HTR-8/SVneo (cell line): Measurements from ENCODE around the gene UBE2L3.
A peak's percentile ranks its signal among the peaks of the same experiment; 100 is the strongest.
"Not testable (repeated sequence)": the region's sequence is repeated elsewhere in the genome, so short reads cannot be mapped to it uniquely, and the experiment has no call there.

ENCODE experiments used
- DNase-seq: peaks from one replicate; pipeline ENCODE4 v3.0.0; 2011; ENCODE audit warnings: low spot score, mixed read lengths; ENCODE audit not compliant: insufficient read length
- FAIRE-seq: peaks from 2 replicates; lab custom pipeline; 2011; peaks lifted over from hg19 to GRCh38; lab: Jason Lieb, UNC

Gene UBE2L3

DNA sequence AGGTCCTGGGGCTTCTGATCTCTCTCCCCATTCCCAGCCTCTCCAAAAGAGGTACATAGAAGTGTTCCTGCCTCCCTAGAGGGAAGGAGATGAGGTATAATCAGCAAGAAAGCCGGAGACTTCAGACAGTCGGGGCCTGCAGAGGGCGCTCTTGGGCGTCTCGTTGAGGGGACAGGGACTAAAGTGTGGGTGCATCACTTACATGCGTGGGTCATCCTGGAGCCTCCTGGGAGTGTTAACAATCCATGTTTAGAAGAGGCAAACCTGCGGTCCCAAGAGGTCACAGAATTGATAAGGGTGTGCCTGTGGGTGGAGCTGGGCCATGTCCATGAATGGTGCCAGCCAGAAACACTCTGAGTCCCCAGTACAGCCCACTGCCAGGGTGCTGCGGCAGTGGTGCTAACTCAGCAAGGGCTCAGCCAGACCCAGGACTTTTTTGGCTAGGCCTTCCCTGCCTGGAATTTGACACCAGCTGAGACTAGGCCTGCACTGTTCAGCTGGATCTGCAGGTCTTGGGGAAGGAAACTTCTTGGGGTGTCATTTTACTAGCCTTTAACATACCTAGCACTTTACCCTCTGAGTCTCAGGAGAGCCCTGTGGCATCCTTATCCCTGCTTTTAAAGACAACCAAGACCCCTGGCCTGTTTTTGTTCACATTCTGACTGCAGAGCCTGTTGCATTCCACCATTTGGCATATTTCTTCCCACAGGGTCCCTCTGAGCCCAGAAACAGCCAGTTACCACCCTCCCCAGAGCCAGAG is 56.8 kb downstream of the UBE2L3 start:
- DNase-seq: no peak
- FAIRE-seq: no peak

DNA sequence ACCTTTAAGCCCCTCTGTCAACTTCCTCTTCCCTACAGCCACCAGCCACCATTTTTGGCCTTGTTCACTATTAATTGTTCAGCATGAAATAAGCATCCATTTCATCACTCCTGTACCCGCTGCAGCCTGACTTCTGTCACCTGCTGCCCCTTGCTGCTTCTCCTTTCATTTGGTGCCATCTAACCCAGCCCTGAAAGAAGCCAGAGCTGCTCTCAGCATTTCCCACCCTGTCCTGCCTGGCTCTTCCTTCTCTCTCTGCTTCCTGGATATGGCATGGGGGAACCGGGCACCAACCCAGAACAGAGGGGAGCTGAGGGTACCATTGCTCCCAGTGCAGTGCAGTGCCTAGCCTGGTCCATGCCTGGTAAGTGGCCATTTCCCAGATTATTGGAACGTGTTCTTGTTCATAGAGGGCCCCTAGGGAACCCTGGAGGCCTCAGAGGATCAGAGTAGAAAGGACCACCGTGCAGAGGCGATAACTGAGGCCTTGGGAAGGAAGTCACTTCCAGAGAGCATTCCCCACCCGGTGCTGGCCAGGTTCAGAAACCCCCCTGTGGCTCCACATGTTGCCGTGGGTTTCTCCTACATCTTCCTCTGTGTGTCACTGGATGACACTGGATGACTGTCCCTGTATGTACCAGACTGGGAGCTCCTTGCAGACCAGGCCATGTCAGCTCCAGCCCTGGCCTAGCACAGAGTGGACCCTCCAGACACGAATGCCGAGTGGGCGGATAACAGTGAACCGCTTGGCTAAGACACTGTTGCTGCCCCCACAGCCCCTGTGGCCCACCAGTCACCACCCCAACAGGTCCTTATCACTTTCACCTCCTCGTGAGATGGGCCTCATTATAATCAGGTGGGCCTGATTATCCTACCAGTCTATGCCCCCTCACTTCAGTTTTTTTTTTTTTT is 57.6 kb downstream of the UBE2L3 start:
- DNase-seq (no peak), FAIRE-seq (no peak)

DNA sequence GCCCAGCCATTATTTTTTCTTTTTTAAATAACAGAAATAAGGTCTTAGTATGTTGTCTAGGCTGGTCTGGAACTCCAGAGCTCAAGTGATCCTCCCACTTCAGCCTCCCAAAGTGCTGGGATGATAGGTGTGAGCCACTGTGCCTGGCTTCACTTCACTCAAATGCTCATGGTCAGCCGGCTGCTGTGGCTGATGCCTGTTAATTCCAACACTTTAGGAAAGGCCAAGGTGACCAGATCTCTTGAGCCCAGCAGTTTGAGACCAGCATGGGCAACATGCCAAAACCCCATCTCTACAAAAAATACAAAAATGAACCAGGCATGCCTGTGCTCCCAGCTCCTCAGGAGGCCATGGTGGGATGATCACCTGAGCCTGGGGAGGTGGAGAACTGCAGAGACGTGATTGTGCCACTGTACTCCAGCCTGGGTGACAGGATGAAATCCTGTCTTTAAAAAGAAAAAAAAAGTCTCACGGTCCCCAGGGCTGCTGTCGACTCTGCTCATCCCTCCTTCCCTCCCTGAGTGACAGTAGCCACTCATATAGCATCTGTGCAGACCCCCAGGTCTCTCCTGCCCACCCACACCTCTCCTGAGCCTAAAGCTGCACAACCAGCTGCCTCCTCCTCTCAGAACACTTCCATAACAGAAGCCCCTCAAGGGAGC is 58.7 kb downstream of the UBE2L3 start:
- FAIRE-seq (no peak), DNase-seq (no peak)

DNA sequence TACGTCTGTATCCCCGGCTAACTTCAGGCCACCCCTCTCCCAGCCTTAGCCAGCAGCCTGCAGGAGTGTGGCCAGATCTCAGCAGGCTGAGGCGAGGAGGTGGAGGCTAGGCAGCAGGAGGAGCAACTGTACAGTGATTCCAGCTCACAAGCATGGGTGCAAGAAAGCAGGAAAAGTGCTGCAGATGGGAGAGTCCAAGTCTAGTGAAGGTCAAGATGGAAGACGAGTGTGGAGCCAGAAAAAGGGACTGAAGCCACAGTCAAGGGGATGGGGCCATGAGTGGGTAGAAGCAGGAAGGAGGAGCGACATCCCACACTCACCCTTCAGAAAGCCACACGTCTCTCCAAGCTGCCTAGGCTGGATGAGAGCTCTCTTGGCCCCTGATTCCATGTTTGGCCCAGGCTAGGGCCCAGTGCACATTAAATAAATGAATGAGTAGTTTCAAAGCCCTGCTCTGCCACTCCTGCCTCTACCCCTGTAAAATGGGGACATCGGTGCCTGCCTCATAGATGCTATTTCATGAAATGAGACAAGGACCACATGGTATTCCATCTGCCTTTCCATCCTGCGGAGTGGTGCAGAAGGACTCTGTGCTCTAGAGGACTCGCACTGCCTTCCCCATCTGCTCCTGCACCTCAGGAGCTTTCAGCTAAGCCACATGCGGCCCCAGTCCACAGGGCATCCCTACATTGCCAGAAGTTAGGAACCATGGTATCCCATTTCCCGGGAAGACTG is 59.4 kb downstream of the UBE2L3 start:
- DNase-seq (no peak), FAIRE-seq (no peak)

DNA sequence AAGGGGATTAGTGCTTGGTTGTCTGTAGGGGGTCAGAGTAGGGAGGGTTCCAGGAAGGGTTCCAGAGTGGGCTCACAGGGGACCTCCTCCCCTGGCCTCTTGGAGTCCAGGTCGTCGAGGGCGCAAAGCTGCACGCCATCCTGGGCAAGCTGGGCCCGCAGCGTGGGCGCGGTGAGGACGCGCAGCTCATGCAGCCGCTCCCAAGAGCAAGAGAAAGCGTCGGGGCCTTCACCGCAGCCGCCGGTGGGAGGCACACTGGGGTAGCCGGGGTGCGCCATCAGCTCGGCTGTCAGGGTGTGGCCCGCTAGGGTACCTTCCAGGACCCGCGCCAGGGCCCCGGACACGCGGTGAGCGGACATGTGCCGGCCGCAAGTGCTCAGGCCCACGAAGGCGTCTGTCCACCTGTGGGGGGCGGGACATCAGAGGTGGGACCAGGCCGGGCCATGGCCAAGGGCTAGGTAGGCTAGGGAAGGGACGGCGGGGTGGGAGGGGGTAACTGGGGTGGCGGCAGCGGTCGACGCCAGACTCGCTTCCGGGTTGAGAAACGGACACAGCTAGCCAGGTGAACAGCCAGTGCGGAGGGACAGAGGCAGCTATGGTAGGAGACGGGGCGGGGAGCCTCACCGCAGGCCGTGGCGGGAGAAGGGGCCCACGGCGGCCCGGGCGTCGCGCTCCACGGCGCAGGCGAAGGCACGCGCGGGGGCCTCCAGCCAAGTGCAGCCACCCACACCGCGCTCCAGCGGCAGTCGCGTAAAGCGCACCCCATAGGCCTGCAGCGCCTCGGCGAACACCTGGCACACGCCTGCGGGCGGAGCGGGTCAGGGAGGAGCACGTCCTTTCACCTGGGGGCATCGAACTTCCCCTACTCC is 61.1 kb downstream of the UBE2L3 start:
- no peak for DNase-seq
- FAIRE-seq: no peak

DNA sequence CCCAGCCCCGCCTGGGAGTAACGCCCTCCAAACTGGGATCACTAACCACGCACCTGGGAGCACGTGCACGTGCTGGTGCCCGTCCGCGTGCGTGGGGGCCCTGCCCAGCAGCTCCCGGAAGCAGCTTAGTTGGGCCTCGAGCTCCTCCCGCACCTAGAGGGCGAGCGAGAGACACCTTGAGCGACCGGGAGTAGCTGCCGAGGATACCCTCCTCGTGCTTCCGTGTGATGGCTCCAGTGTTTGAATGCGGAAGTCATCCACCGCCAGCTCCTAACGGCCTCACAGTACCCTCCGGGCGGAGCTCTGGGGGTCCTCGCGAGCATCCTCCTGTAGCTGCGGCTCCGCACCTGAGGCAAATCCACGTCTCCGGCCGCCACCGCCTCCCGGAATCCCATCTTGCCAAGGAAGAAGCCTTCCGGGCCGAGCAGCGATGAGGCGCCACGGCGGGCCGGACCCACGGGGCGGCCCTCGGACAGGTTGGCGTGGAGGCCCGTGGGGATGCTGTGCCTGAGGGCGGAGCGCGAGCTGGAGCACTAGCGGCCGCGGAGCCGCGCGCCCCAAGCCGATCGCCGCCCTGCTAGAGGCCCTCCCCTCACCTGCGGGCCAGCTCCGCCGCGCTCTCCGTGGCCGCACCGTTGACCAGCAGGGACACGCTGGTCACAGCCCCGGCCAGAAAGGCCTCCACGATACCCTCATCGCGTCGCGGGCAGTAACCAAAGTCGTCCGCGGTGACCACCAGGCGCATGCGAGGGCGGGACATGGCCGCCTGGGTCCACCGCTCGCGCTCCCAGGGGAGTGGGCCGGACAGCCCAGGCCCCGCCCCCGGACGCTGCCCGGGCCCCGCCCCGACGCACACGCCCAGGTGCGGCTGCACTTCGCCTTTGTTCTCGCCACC is 62.0 kb downstream of the UBE2L3 start, which contains the start of gene YDJC:
Gene YDJC, minus strand, starts transcription at position 768 of the 895 bp plus-strand sequence. Its CDS starts 8 bp downstream, at position 760.
- DNase-seq (peak; percentile 81), FAIRE-seq (peak; percentile 77)

DNA sequence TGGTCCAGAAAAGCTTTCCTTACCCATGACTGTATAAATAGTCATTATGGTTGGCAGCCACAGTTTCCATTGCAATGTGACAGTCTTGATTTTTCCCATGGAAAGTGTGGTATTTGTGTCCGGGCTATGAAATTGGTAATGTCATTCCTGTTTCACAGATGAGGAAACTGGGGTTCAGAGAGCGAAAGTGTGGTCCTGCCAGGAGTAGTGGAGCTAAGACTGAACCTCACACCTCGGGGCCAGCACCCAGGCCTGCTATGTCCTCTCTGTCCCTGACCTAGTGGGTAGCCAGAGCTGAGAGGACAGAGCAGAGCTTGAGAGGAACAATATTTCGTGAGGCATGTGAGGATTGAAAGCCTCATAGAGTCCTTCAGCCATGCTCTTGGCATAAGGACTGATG is 63.5 kb downstream of the UBE2L3 start:
- DNase-seq: no peak
- FAIRE-seq: no peak

DNA sequence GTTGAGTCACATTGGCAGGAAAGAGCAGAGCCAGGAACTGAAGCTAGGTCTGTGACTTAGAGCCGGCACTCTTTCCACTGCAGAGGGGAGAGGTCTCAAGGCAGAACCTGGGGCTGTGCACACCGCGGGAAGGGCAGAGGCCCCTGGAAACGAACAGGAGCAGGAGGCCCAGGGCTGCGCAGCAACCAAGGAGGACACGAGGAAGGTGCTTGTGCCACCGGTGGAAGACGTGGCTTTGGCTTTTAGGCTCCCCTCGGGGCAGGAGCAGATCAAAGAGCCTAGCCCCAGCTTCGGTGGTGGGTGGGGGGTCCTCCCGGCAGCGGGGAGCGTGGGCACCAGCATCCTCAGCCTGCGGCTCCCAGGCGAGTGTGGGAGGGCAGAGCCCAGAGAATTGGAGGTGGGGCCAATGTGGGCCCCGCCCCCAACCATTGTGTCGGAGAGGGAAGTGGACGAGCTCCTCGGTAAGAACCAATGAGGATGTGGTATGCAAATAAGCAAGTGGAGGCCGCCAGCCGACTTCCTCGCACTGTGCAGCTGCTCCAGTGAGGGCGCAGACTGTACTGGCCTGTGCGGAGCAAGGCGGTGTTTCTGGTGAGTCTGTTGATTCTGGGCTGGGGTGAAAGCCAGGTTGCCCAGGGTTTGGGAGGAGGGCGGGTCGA is 64.9 kb downstream of the UBE2L3 start, which contains the start of gene CCDC116:
Gene CCDC116, plus strand, starts transcription at position 524 of the 659 bp plus-strand sequence. CDS start 422 bp downstream, outside the sequence.
- no peak for FAIRE-seq
- DNase-seq: no peak

DNA sequence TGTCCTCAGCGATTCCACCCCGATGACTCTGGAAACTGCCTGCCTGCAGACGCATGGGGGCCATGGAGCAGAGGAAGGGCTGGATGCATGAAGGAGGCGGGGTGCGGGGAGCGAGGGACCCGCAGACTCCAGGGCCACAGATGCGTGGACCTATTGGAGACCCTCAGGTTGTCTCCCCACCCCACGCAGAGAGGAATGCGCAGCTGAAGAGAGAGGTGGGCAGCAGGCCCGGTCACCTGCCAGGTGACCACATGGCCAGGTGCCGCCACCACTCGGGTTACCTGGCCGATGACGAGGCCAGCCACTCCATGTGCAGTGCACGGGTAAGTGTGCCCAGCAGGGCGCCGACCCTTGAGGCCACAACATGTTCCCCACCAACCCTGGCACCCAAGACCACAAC is 65.4 kb downstream of the UBE2L3 start:
- FAIRE-seq (no peak), DNase-seq (no peak)

DNA sequence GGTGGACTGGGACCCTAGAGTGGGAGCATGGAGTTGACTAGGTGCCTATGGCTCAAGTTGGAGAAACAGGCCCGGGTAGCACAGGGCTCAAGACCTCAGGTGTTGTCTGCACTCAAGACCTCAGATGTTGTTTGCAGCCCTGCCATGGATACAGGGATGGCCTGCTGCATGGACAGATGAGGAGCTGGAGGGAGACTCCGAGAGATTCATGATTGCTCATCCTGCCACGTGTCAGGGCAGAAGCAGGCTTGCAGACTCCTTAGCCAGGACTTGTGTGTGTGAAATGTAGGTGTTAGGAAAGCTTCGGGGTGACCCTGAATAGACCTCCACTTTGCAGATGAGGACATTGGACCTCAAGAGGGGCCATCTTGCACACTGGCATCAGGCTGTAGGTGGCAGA is 66.0 kb downstream of the UBE2L3 start:
- FAIRE-seq (no peak), DNase-seq (no peak)

DNA sequence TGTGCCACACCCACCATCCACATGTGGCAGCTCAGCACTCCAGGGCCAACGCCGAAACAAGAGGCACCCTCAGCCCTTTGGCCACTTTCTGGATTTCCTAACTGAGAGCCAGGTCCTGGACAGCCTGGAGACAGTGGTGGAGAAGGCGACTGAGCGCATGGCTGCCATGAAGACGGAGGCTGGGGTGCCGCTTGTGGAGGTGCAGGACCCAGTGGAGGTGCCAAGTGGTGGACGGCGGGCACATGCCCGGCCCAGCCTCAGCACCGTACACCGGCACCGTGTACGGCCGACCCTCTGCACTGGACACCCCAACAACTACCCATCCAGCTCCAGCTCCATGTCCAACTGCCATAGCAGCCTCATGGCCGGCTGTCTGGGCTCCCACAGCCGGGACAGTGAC is 66.6 kb downstream of the UBE2L3 start:
- DNase-seq (no peak), FAIRE-seq (no peak)

DNA sequence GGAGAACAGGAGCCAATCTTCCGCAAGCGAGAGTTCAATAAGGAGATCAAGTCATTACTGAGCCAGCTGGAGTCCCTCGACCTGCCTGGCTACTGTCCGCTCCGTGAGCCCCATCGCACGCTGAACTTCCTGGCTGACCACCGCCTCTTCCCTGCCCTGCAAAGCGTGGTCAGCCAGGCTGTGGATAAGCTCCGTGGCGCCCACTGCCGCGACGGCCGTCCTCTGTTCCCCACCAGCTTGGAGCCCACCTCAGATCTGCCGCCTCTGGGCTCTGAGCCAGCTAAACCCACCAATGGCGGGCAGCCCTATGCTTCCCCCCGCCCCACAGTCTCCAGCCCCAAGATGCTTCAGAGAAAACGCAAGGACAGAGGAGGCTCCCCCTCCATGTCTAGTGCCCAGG is 67.3 kb downstream of the UBE2L3 start:
- DNase-seq (no peak), FAIRE-seq (no peak)

DNA sequence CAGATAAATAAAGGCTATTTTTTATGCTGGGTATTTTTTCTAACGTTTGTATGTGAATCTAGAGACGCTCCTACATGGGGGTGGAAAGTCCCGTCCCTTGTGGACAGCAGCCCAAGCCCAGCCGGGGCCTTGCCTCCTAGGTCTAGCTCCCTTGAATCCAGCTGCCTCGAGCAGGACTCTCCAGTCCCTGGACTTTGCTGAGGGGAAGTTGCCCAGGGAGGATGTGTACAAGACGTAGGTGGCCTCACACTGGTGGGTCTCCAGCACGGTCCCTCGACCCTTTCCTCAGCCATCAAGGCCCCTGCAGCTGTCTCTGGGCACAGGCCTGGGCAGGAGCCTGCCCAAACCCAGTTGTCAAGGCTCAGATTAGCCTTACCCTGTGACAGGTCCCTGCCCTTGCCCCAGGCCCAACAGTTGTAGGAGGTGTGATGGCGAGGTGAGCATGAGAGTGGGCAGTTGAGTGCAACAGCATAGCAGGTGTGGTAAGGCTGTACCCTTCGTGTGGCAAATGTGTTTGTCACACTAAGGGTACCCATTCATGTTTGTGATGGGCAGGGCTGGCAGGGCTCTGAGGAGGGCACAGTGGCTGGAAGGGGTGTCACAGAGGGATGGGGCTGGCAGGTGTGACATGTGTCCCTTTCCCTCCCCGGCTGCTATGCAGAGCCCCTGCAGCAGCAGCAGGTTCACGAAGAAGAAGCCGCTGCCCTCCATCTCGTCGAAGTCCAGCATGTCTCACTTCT is 68.4 kb downstream of the UBE2L3 start:
- no peak for DNase-seq
- no peak for FAIRE-seq

DNA sequence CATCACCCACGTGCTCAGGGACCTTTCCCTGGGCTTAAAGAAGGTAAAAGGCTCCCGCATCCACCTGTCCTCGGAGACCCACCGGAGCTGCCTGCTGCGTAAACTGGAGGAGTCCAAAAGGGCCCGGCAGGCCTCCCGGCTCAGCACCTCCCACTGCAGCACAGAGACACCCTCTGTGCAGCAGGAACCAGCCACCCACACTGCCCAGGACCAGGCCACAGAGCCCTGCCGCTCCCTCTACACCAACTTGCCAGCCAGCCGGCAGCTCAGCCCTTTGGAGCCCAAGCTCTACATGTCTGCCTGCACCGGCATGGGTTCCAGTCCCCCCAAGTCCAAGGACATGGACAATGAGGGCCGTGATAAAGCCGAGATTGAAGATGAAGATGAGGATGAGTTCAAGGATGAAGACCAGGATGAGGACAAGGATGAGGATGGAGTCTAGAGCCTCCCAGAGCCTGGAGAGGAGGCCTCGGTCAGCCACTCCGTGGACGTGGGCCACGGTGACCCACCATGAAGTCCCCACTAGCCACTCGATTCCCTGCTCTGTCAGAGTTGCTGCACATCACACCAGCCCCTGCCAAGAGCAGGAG is 69.2 kb downstream of the UBE2L3 start:
- no peak for FAIRE-seq
- no peak for DNase-seq

DNA sequence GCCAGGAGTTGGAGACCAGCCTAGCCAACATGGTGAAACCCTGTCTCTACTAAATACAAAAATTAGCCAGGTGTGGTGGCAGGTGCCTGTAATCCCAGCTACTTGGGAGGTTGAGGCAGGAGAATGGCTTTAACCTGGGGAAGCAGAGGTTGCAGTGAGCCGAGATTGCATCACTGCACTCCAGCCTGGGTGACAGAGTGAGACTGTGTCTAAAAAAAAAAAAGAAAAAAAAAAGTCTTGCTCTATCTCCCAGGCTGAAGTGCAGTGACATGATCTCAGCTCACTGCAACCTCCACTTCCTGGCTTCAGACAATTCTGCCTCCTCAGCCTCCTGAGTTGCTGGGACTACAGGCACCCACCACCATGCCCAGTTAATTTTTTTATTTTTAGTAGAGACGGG is 69.9 kb downstream of the UBE2L3 start:
- not testable (repeated sequence) for FAIRE-seq

DNA sequence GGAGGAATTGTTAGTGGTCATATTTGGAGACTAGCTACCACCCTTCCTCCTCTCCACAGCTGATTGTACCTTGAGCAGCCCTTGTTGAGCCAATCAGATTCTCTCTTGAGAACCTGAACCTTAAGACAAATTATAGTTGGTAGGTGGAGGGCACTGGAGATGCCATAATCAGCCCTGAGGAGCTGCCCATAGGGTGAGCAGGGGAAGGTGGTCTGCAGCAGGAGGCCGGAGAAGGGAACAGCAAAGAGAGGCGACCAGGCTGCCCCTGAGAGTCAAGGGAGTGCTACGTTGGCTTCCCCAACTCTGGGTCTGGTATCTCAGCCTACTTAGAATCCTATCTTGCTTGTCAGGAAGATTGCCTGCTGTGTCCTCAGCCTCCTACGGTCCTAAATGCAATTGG is 71.8 kb downstream of the UBE2L3 start:
- DNase-seq (no peak), FAIRE-seq (no peak)

More for the DNA sequence above, 69.9 kb downstream of the UBE2L3 start:
- DNase-seq: not testable (repeated sequence)
